22Rv1 (cell line): ENCODE results near the gene WRAP73.

Source experiments
- CTCF ChIP-seq: fragments of 450-650 bp; IDR thresholded peaks from 2 replicates; pipeline ENCODE4 v1.5.1; 2017; ENCODE audit warnings: mild to moderate bottlenecking
- ZFX ChIP-seq: fragments of 450-650 bp; IDR thresholded peaks from 2 replicates; pipeline ENCODE4 v1.6.1; 2017; ENCODE audit warnings: antibody characterized with exemption, borderline replicate concordance

GRCh38 chr1:3604468-3604974 lies 45.4 kb downstream of the WRAP73 start:
- no peak for TF ChIP-seq CTCF
- no peak for TF ChIP-seq ZFX
